GM18498 (cell line): ENCODE measurements around the gene TMPRSS3.

Experiments used
- ATAC-seq: cut with Tn5 transposase; IDR thresholded peaks from one replicate; pipeline ENCODE4 v1.9.1; 2021; ENCODE audit warnings: mild to moderate bottlenecking, moderate library complexity; ENCODE audit not compliant: unreplicated experiment

Gene TMPRSS3

GRCh38 chr21:42390193-42390592 is 5.7 kb downstream of the TMPRSS3 start:
- ATAC-seq: no peak

- no peak for ATAC-seq
Observed at GRCh38 chr21:42389449-42389835, 6.4 kb downstream of the TMPRSS3 start.

GRCh38 chr21:42388740-42389448 is 7.0 kb downstream of the TMPRSS3 start:
- no peak for ATAC-seq

- no peak for ATAC-seq
Observed at GRCh38 chr21:42387843-42388340, 8.0 kb downstream of the TMPRSS3 start.

- ATAC-seq: no peak
Observed at GRCh38 chr21:42387164-42387563, 8.7 kb downstream of the TMPRSS3 start.

GRCh38 chr21:42386034-42386591 is 9.7 kb downstream of the TMPRSS3 start:
- no peak for ATAC-seq

GRCh38 chr21:42385619-42386018 is 10.2 kb downstream of the TMPRSS3 start:
- no peak for ATAC-seq

GRCh38 chr21:42384989-42385388 is 10.9 kb downstream of the TMPRSS3 start:
- no peak for ATAC-seq

- no peak for ATAC-seq
Observed at GRCh38 chr21:42384156-42384945, 11.5 kb downstream of the TMPRSS3 start.

- ATAC-seq: no peak
Observed at GRCh38 chr21:42383331-42383730, 12.5 kb downstream of the TMPRSS3 start.

- no peak for ATAC-seq
Observed at GRCh38 chr21:42382915-42383314, 12.9 kb downstream of the TMPRSS3 start.

- no peak for ATAC-seq
Observed at GRCh38 chr21:42381347-42381984, 14.4 kb downstream of the TMPRSS3 start.

GRCh38 chr21:42379426-42380215 is 16.2 kb downstream of the TMPRSS3 start:
- ATAC-seq: no peak

GRCh38 chr21:42378418-42378817 is 17.4 kb downstream of the TMPRSS3 start:
- ATAC-seq: no peak

- no peak for ATAC-seq
Observed at GRCh38 chr21:42377951-42378340, 17.9 kb downstream of the TMPRSS3 start.

GRCh38 chr21:42377211-42377950 is 18.5 kb downstream of the TMPRSS3 start:
- ATAC-seq: no peak

- ATAC-seq: no peak
Observed at GRCh38 chr21:42376338-42376982, 19.4 kb downstream of the TMPRSS3 start.

- ATAC-seq: no peak
Observed at GRCh38 chr21:42375966-42376337, 19.9 kb downstream of the TMPRSS3 start.

GRCh38 chr21:42375506-42375905 is 20.3 kb downstream of the TMPRSS3 start:
- ATAC-seq: no peak
